NCI-H2029 treated with DMSO at 0.1 percent for 48 hours (cell line): ENCODE data around the gene RHD.
"Not testable (repeated sequence)": the region's sequence is repeated elsewhere in the genome, so short reads cannot be mapped to it uniquely, and the experiment has no call there.

Experiments used
- DNase-seq: peaks from one replicate; lab custom pipeline; 2025; lab: John Stamatoyannopoulos, UW

RHD gene

DNA sequence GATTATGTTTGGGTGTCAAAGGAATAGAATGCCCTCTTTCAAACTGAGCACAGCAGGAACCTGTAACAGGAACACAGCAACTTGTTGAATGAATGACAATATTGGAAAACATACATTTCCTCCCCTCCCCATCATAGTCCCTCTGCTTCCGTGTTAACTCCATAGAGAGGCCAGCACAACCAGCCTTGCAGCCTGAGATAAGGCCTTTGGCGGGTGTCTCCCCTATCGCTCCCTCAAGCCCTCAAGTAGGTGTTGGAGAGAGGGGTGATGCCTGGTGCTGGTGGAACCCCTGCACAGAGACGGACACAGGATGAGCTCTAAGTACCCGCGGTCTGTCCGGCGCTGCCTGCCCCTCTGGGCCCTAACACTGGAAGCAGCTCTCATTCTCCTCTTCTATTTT lies at the start of gene RHD:
Gene RHD (plus strand): TSS at position 272 of the 400 bp plus-strand sequence. CDS start 39 bp downstream, at position 311.
- DNase-seq = not testable (repeated sequence)

DNA sequence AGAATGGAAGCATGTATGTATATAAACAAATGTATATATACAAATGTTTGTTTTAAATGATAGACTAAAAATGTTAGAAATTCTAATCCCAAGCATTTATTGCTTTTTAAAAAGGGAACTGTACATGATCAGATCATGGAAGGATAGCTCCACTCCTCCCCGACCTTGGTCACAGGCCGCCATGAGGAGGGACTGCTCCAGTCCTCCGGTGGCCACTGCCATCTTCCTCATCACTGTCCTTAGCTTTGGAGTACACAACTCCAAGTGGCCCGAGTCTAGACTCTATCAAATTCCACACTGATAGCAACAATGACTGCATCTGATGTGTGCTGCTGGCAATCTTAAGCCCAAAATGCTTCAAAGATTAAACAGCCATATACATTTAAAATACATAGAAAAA lies 49.7 kb upstream of the RHD start:
- DNase-seq = no peak

DNA sequence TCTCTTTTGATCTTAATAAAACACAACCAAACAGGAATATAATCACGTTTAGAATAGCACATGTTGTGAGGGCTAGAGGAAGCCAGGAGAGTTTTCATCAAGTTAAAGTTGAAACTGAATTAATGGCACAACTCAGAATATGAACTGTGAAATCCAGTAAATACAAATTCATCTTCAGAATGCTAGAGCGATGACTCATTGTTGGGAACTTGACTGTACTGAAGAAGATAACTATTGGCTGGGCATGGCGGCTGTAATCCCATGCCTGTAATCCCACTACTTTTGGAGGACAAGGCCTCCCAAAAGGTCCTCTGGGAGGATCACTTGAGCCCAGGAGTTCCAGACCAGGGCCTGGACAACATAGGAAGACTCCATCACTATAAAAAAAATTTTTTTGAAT lies 48.8 kb upstream of the RHD start:
- DNase-seq = no peak

DNA sequence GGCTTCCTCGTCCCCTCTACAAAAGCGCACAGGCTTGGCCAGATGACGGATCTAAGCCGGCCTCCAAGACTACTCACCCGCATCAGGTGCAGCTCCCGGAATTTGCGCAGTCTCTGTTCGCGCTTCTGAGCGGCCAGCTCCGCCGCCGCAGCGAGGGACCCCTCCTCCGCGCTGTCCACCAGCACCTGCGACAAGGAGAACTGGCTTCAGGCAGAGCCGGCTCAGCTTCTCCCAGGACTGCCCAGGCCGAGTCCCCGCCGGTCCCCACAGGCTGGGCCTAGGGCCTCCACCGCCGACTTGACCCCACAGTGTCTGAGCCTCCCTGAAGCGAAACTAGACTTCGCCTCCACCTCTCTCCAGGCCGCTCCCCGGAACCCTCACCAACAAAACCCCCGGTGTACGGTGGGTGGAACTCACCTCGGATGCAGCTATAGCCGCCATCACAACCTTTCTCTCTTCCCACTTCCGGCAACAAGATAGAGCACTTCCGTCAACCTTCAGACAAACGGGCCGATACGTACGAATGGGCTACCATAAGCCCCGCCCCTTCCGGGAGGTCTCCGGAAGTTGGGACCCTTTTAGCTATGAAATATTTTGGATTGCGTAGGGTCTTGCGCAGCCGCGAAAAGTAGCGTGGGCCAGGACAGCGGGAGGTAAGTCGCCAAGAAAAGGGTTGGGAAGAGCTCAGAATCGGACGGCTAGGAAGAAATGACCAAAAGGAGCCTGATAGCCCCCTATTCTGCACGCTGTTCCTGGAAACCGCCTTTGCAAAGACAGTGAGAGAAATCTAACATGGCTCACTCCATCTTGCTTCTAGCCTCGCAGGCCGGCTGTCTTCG lies 40.1 kb upstream of the RHD start, which contains the start of gene SYF2:
Gene SYF2 (minus strand): TSS at position 476 of the 839 bp plus-strand sequence. CDS start 35 bp downstream, at position 441.
- DNase-seq = peak; percentile 91

DNA sequence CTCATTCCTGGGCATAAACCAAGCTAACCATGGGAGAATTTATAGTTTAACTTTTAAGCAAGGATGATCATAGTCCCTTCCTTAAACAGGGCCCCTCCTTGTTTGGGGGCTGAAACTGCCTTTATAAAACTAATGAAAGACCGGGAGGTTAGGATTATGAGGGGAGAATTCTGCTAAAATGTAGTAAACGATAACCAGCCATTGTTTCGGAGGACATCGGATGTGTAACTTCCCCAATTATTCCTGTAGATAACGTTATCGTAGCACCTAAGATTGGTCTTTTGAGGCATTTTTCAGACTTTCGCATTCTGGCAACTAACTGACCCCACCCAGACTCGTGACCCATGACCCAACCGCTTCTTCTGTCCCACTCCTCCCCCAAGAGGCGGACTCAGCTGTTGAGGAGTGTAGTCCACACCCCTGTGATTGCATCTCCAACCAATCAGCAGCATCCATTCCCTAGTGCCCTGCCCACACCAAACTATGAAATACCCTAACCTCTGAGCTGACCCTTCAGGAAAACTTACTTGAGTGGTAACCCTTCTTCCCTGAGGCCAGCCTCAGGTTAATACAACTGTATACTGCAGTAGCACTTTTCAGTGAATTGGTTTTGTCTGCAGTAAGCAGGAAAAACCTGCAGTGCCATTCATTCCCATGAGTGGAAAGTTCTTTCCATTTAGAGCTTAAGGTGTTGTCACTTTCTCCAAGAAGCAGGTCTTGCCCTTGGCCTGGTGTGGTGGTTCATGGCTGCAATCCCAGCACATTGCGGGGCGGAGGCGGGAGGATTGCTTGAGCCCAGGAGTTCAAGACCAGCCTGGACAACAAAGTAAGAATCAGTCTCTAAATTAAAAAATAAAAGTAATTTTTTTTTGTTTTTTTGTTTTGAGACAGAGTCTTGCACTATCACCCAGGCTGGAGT lies 39.2 kb upstream of the RHD start:
- peak; percentile 6 for DNase-seq

DNA sequence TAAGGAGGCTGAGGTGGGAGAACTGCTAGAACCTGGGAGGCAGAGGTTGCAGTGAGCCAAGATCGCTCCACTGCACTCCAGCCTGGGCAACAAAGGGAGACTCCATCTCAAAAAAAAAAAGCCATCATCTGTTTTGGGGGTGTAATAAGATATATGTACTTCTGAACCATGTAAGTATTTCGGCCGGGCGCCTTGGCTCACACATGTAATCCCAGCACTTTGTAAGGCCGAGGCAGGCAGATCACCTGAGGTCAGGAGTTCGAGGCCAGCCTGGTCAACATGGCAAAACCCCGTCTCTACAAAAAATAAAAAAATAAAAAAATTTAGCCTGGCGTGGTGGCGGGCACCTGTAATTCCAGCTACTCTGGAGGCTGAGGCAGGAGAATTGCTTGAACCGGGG lies 36.9 kb upstream of the RHD start:
- not testable (repeated sequence) for DNase-seq

DNA sequence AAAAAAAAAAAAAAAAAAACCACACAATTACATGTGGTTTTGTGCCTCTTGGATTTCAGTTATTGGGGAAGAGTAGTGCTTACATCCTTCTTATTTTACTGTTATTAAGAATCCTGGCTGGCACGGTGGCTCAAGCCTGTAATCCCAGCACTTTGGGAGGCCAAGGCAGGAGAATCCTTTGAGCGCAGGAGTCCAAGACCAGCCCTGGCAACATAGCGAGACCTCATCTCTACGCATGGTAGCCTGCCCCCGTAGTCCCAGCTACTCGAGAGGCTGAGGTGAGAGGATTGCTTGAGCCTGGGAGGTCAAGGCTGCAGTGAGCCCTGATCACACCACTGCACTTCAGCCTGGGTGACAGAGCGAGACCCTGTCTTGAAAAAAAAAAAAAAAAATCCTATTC lies 36.0 kb upstream of the RHD start:
- not testable (repeated sequence) for DNase-seq

DNA sequence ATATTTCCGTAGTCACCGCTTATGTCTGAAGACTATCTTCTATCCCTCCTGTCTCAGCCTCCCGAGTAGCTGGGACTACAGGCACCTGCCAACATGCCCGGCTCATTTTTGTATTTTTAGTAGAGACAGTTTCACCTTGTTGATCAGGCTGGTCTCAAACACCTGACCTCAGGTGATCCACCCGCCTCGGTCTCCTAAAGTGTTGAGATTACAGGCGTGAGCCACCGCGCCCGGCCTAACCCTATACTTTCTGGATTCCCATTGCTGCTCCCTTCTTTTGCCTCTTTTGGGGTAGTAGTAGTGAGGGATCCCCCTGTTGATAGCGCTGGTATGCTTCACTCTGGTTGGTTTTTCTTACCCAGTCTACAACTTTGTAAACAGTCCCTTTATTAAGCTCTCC lies 34.3 kb upstream of the RHD start:
- no peak for DNase-seq

DNA sequence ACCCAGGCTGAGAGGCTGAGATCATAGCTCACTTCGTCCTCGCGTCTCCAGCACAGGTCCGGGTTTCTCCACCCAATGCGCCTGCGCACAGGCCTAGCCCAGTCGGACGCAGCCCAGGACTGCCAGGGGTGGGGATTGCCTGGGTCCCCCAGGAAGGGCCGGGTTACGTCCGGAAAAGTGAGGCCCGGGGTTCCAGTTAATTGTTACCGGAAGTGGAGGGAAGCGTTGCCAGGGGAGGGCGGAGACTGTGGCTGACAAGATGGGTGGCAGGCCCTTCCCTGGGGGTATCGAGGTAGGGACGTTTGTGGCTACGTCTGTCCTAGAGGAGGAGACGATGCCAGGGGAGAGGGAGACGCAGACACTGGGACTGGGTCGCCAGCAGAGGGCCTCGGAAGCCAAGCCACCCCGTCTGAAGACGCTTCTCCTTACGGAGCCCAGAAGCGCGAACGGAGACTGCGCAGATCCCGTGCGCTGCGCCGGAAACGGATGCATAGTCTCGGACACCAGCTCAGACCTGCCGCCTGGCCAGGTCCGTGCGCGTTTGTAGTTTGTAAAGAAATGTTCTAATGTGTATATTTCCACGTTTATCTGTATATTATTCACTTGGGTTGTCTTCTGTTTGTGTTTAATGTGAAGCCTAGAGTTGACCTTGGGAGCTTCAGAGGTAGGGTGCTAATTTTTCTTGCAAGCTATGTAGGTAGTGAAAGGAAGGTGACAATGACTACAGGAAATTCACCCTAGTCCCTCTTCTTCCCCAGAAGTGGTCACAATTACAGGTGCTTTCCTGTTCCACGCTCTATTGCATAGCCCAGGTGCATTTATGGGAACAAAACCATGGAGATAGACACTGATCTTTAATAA lies 32.4 kb upstream of the RHD start:
- peak; percentile 95 for DNase-seq

DNA sequence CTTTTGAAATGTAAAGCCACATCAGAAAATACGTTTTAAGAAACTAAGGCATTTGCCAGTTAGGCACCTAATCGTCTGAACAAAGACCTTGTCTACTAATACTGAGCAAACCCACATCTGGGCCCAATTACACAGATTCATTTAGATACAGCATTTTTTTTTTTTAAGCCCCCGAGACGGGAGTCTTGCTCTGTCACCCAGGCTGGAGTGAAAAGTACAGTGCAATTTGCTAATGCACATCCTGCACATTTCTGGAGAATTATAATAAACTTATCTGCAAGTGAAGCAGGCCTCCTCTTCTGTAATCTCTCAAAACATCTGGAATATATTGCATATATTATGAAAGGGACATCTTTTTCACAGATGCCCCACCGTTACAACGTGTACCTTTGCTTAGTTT lies 28.4 kb upstream of the RHD start:
- DNase-seq = no peak

DNA sequence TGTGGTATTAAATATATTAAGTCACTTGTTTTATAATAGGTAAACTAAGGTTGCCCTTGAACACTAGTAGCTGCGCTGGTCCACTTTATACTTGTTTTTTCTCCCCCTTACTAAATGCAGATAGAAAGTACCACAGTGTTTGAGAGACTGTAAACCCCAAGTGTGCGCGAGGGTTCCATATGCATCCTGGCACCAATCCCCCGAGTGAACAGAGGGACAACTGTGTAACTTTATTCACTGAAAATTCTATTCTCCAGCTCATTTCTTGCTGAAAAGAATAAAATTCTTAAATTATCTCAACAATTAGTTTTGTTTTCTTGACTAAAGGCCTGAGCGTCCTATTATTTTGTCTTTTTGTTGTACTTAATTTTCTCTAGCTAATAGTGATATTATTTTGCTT lies 26.9 kb upstream of the RHD start:
- DNase-seq = no peak

DNA sequence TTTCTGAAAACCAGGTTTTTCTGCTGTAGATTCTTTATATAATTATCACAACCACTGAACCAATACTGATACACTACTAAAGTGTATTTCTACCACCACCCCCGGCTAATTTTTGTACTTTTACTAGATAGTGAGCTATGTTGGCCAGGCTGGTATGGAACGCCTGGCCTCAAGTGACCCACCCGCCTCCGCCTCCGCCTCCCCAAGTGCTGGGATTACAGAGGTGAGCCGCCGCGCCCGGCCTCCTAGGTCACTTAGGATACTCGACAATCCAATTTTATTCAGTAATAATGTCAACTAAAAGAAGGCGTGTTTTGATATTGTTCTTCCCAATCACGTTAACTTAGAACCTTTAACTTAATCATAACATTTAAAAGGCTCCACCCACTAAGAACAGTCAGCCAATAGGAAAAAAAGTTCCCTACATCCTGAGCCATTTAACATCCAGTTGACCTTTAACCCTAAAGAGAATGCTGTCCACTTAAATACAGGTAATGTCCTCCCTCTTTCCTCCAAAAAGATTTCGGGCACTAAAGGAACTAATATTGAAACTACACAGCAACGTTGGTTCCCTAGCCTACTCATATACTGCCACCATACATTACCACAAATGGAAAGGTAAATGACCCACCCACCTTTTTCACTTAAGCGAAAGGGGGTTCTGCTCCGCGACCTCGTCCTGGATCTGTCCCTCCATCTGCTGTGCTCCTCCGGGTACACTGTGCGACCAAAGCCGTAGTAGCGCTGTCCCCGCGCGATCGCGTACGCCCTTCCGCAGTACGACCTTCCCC lies 26.3 kb upstream of the RHD start:
- peak; percentile 7 for DNase-seq

DNA sequence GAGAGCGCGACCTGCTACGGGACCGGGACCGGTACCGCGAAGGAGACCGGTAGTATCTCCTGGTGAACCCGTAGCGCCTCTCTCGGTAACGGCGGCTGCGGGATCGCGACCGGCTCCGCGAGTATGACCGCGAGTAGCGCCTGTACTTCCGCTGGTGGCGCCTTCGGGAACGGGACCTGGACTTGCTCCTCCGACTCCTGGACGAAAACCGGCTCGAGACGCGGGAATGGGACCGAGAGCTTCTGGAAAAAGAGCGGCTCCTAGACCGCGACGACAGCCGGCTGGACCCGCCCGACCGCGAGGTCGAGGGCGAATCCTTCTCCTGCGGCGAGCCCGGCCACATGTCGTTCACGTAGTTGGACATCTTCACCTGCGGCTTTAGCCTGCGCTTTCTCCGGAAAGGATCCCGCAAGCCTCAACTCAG lies 25.7 kb upstream of the RHD start:
- no peak for DNase-seq

DNA sequence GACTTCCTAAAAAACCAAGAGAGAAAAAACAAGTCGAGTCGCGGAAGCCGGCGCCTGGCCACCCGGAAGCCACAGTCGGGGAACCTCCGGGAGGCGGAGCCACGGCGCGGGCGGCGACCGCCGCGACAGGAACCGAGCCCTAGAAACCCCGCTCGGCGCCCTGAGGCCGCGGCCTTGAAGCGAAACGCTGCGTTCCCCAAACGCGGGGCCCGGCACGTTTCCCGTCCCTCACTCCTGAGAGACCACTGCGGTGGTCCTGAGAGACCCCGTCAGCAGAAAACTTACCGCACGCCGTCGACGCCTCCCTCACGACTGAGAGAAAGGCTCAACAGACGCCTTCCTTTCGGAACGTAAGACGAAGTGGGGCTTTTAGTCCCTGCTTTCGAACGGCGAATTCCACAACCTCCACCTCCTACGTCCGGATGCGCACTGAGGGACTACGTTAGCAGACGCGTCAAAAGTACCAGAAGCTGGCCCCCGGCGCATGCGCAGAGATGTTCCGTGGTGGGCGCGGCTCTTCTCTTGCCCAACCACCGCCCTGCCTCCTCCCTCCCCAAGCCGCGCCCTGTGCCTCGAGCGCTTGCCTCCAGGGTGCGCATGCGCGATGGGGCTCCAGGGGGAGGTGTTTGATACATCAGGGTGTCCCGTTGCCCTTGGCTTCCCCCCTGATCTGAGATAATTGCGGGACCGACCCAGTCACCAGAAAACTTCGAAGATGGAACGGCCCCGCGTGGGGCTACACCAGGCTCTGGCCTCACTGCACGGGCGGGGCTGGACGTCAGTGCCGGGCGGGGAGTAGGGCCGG lies 25.1 kb upstream of the RHD start, which contains the start of gene RSRP1:
Gene RSRP1 (minus strand): TSS at position 431 of the 805 bp plus-strand sequence. CDS start 491 bp downstream, outside the sequence.
- DNase-seq = peak; percentile 84

DNA sequence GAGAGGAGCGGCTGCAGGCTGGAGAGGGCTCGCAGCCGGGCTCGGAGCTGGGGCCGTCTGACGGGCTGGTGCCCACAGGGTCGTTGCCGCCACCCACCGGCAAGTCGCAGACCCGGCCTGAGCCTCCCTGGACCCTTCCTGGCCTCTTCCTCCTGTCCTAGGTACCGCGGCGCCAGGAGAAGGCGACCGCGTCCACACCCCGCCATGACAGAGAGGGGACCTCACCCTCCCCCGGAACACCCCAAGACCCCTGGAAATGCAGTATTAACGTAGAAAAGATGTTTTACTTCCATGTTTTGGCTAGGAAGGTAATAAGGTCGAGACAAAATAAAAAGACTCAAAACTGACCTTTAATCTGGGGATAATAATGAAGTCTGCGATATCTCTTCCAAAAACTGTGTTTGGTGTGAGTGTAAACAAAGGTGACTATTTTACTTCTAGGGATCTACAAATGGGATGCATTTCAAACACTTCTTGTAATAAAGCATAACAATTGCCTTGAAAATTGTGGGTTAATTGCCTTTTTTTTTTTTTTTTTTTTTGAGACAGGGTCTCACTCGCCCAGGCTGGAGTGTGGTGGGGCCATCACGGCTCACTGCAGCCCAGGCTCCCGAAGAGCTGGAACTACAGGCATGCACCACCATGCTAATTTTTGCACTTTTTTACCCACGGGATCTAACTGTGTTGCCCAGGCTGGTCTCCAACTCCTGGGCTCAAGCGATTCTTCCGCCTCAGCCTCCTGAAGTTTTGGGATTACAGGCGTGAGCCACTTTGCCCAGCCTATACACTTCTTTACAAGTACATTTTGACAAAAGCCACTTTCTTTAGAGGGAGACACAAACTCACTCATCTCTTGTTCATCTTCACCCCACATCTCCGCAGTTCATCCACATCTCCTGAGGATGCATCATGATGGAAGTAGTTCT lies 24.2 kb upstream of the RHD start:
- DNase-seq = no peak

DNA sequence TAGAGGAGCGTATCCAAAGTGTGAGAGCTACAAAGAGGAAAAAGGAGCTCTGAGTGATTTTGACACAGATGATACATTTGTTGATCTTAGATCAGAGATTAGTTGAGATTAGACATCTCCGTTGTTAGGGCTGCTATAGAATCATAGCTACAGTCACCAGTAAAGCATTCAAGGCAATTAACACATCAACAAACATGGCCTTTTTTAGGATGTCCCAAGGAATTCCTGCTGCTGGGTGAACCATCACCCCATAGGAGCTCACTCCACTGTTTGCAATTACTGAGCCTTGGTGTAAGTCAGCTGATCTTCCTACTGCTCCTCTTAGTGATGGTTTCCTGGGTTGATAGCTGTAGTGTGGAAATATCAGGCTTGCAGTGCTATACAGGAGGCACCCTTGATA lies 18.4 kb upstream of the RHD start:
- DNase-seq = no peak

DNA sequence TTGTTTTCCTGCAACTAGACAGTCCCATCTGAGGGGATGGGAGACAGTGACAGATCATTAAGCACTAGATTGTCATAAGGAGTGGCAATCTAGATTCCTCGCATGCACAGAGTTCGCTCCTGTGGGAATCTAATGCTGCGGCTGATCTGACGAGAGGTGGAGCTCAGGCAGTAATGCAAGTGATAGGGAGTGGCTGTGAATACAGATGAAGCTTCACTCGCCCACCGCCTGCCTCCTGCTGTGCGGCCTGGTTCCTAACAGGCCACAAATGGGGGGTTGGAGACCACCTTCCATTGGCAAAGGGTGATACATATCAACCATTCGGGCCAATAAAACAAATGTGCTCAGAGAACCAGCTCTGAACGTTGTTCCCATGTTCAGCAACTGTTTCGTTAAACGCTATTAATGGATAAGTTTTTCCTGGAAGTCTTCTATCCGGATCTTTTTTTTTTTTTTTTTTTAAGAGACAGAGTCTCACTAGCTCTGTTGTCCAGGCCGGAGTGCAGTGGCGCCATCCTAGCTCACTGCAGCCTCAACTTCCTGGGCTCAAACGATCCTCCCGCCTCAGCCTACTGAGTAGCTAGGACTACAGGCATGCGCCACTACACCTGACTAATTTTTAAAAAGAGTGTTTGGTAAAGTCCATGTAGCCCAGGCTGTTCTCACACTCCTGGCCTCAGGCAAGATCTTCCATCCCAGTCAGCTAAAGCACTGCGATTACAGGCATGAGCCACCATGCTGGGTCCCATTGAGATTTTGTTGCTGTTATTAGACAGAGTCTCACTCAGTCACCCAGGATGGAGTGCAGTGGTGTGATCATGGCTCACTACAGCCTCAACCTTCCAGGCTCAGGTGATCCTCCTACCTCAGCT lies 16.4 kb upstream of the RHD start:
- no peak for DNase-seq

DNA sequence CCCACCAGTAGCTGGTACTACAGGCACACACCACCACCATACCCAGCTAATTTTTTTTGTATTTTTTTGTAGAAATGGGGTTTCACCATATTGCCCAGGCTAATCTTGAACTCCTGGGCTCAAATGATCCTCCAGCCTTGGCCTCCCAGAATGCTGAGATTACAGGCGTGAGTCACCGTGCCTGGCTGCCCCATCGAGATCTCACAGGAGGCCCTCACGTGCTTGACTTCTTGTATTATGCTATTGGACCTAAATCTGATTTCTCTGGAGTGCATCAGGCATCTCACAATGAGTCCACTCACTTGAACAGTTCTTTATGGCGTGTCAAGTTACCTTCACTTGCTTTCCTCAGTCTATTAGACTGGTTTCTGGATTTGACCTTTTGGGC lies 15.7 kb upstream of the RHD start:
- DNase-seq = no peak
